Mesendoderm (in vitro differentiated cells): ENCODE results near the gene WDR82.
"Not testable (repeated sequence)": the region's sequence is repeated elsewhere in the genome, so short reads cannot be mapped to it uniquely, and the experiment has no call there.

Experiments
- DNase-seq: peaks from one replicate; pipeline ENCODE4 v3.0.0; 2013
- H2AK5ac ChIP-seq: 2 replicates; pipeline ENCODE4 v1.6.1; 2013; ENCODE audit warnings: low read length, inconsistent platforms
- H2BK120ac ChIP-seq: 2 replicates; pipeline ENCODE4 v1.6.1; 2013; ENCODE audit warnings: low read depth, mild to moderate bottlenecking, low read length, moderate library complexity, mixed read lengths
- H2BK15ac ChIP-seq: replicated peaks from 2 replicates; pipeline ENCODE4 v1.6.1; 2013; ENCODE audit warnings: low read depth, mild to moderate bottlenecking, moderate library complexity
- H2BK5ac ChIP-seq: 2 replicates; pipeline ENCODE4 v1.6.1; 2013; ENCODE audit warnings: low read length, inconsistent platforms
- H3K18ac ChIP-seq: 2 replicates; pipeline ENCODE4 v1.6.1; 2013; ENCODE audit warnings: mild to moderate bottlenecking, low read length, mixed read lengths
- H3K23ac ChIP-seq: one replicate; pipeline ENCODE4 v1.6.1; 2013; ENCODE audit warnings: low read length
- H3K27ac ChIP-seq: 2 replicates; pipeline ENCODE4 v1.5.1; 2013; ENCODE audit warnings: low read depth, mild to moderate bottlenecking, inconsistent platforms, low read length, moderate library complexity
- H3K27me3 ChIP-seq: 2 replicates; pipeline ENCODE4 v1.6.1; 2013; ENCODE audit warnings: low read length, control low read depth, mild to moderate bottlenecking, inconsistent platforms; ENCODE audit not compliant: insufficient read depth, poor library complexity
- H3K36me3 ChIP-seq: 2 replicates; pipeline ENCODE4 v1.6.1; 2013; ENCODE audit warnings: low read length, inconsistent platforms; ENCODE audit not compliant: control insufficient read depth, insufficient read depth
- H3K4ac ChIP-seq: one replicate; pipeline ENCODE4 v1.6.1; 2013; ENCODE audit warnings: low read depth, mild to moderate bottlenecking, low read length, moderate library complexity
- H3K4me1 ChIP-seq: 2 replicates; pipeline ENCODE4 v1.6.1; 2013; ENCODE audit warnings: low read depth, low read length, inconsistent platforms; ENCODE audit not compliant: control insufficient read depth
- H3K4me2 ChIP-seq: 2 replicates; pipeline ENCODE4 v1.6.1; 2013; ENCODE audit warnings: low read length
- H3K4me3 ChIP-seq: 2 replicates; pipeline ENCODE4 v1.5.1; 2013; ENCODE audit warnings: mild to moderate bottlenecking, low read length
- H3K56ac ChIP-seq: one replicate; pipeline ENCODE4 v1.6.1; 2013; ENCODE audit warnings: low read length
- H3K79me1 ChIP-seq: 2 replicates; pipeline ENCODE4 v1.6.1; 2013; ENCODE audit warnings: low read length, inconsistent platforms
- H3K79me2 ChIP-seq: 2 replicates; pipeline ENCODE4 v1.6.1; 2013; ENCODE audit warnings: mild to moderate bottlenecking, low read length; ENCODE audit not compliant: control insufficient read depth, insufficient read depth
- H3K9ac ChIP-seq: 2 replicates; pipeline ENCODE4 v1.6.1; 2013; ENCODE audit warnings: low read length, inconsistent platforms
- H4K5ac ChIP-seq: one replicate; pipeline ENCODE4 v1.6.1; 2013; ENCODE audit warnings: low read length
- H4K8ac ChIP-seq: one replicate; pipeline ENCODE4 v1.6.1; 2013; ENCODE audit warnings: low read depth, mild to moderate bottlenecking, control low read depth, low read length, moderate library complexity
- WGBS: extraction: QIAGEN DNeasy Blood & Tissue Kit; methylation state at CpG from one replicate; pipeline ENCODE4 v1.1.7; 2013; ENCODE audit warnings: low lambda C conversion rate, missing lambda C conversion rate; ENCODE audit not compliant: insufficient coverage; ENCODE audit errors: extremely low coverage; 5-methylcytosine and 5-hydroxymethylcytosine counted together

The WDR82 gene

DNA sequence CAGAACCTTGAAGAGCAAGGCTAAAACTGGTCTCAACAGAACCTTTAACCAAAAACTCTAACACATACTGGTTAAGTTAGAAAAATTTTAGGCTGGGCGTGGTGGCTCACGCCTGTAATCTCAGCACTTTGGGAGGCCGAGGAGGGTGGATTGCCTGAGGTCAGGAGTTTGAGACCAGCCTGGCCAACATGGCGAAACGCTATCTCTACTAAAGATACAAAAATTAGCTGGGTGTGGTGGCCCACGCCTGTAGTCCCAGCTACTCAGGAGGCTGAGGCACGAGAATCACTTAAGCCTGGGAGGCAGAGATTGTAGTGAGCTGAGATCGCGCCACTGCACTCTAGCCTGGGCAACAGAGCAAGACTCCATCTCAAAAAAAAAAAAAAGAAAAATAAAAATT is 6.3 kb downstream of the WDR82 start:
- H2AK5ac ChIP-seq, H3K4me1 ChIP-seq, H3K4me2 ChIP-seq, H3K56ac ChIP-seq, H2BK120ac ChIP-seq, H3K23ac ChIP-seq, H3K9ac ChIP-seq, H3K4ac ChIP-seq, H4K8ac ChIP-seq, H2BK15ac ChIP-seq, H3K4me3 ChIP-seq, H3K27ac ChIP-seq, DNase-seq, H4K5ac ChIP-seq, H3K27me3 ChIP-seq, H2BK5ac ChIP-seq, H3K18ac ChIP-seq: not testable (repeated sequence)
- Histone ChIP-seq H3K79me2 (peaks cover 75% of the 10 kb centered on the region), H3K79me1 (peaks cover 13% of the 10 kb centered on the region), H3K36me3 (peaks cover 11% of the 10 kb centered on the region)
- no CpG with 5 or more reads among the region's 9 CpGs for WGBS

DNA sequence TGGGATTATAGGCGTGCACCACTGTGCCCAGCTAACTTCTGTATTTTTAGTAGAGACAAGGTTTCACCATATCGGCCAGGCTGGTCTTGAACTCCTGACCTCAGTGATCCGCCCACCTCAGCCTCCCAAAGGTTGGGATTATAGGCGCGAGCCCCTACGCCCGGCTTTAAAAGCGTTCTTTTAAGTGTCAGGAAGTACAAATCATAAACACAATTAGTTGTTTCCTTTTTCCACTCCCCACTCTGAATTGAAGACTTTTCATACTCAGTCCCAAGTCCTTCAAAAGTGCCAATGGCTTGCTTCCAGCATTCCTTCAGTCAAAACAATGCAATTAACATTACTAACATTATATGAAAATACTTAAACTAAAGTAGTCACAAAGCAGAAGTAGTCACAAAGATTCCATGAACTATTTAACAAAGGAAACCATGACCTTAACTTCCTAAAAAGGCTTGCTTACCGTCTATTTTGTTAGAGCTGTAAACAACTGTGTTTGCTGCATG is 8.1 kb downstream of the WDR82 start:
- Histone ChIP-seq H4K8ac (no peak overlapping the region), H3K4me2 (no peak overlapping the region), H3K23ac (no peak overlapping the region), H3K4ac (no peak overlapping the region), H3K27me3 (no peaks in the 10 kb centered on the region), H3K18ac (no peak overlapping the region), H3K27ac (no peak overlapping the region), H3K36me3 (peaks cover 15% of the 10 kb centered on the region), H2BK5ac (no peak overlapping the region), H3K79me2 (peaks cover 58% of the 10 kb centered on the region), H2AK5ac (no peak overlapping the region), H3K9ac (no peak overlapping the region), H2BK120ac (no peak overlapping the region), H3K4me1 (no peaks in the 10 kb centered on the region), H2BK15ac (no peak overlapping the region), H3K56ac (no peak overlapping the region), H3K4me3 (no peak overlapping the region), H4K5ac (no peak overlapping the region), H3K79me1 (peaks cover 14% of the 10 kb centered on the region)
- DNase-seq = no peak
- no CpG with 5 or more reads among the region's 9 CpGs for WGBS

DNA sequence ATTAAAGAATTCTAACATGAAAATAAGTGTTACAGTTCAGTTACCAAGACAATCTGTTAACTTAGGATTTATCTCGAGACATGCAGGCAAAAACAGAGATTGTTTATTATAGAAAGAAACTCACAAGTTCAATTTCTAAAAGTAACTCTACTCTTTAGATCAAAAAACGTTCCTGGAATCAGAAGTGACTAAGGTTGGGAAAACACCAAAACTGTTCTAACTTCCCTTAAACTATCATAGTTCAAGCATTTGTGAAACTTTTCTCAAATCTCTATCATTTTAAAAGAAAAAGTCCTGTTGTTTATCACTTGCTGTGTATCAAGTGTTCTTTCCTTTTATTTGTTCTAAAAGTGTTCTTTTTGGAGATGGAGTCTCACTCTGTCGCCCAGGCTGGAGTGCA is 8.7 kb downstream of the WDR82 start:
- Histone ChIP-seq H3K4ac (no peak overlapping the region), H3K27ac (no peak overlapping the region), H3K27me3 (no peaks in the 10 kb centered on the region), H3K36me3 (peaks cover 15% of the 10 kb centered on the region), H2BK15ac (no peak overlapping the region), H3K4me1 (no peaks in the 10 kb centered on the region), H4K8ac (no peak overlapping the region), H2BK5ac (no peak overlapping the region), H3K79me2 (peaks cover 53% of the 10 kb centered on the region), H2BK120ac (no peak overlapping the region), H3K4me2 (no peak overlapping the region), H3K79me1 (peaks cover 14% of the 10 kb centered on the region), H4K5ac (no peak overlapping the region), H3K4me3 (no peak overlapping the region), H3K9ac (no peak overlapping the region), H3K18ac (no peak overlapping the region), H3K56ac (no peak overlapping the region), H3K23ac (no peak overlapping the region), H2AK5ac (no peak overlapping the region)
- no CpG with 5 or more reads among the region's 3 CpGs for WGBS
- DNase-seq = no peak

DNA sequence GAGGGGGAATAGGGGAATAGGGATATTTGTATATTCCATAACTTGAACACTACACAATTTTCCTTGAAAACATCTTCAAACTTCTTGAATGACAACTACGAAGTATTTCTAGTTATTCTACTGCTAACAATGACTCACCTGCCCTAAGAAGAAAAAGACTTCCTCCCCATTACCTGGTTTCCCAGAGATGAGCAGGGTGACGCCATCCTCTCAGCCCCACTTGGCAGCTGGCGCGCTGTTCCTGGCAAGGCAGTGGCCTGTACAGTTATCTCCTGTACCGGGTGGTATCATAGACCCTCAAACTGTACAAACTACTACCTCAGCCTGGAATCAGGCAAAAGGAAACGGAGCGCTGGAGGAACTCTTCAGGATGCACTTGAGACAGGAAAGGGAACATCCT is 10.4 kb downstream of the WDR82 start:
- Histone ChIP-seq H4K8ac (no peak overlapping the region), H2BK15ac (no peak overlapping the region), H3K79me2 (peaks cover 35% of the 10 kb centered on the region), H3K4me2 (no peak overlapping the region), H3K4me1 (no peaks in the 10 kb centered on the region), H4K5ac (no peak overlapping the region), H3K27ac (no peak overlapping the region), H3K23ac (no peak overlapping the region), H3K18ac (no peak overlapping the region), H3K79me1 (peaks cover 19% of the 10 kb centered on the region), H3K56ac (no peak overlapping the region), H3K9ac (no peak overlapping the region), H3K36me3 (peaks cover 16% of the 10 kb centered on the region), H2AK5ac (no peak overlapping the region), H2BK120ac (no peak overlapping the region), H2BK5ac (no peak overlapping the region), H3K4me3 (no peak overlapping the region), H3K4ac (no peak overlapping the region), H3K27me3 (no peaks in the 10 kb centered on the region)
- WGBS = no CpG with 5 or more reads among the region's 7 CpGs
- no peak for DNase-seq

DNA sequence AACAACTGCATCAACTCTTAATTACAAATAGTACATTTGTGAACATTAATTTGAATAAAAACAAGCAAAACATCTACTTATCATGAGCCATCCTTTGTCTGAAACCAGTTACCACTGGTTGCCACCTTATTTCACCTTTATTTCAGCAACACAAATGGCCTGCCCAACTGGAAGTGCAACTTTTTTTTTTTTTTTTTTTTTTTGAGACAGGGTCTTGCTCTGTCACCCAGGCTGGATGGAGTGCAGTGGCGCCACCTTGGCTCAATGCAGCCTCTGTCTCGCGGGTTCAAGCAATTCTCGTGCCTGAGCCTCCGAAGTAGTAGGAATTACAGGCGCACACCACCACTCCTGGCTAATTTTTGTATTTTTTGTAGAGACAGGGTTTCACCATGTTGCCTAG is 13.1 kb downstream of the WDR82 start:
- DNase-seq = no peak
- WGBS = no CpG with 5 or more reads among the region's 6 CpGs
- Histone ChIP-seq H3K56ac (no peak overlapping the region), H3K4me1 (no peaks in the 10 kb centered on the region), H3K79me2 (peaks cover 12% of the 10 kb centered on the region), H3K18ac (no peak overlapping the region), H4K8ac (no peak overlapping the region), H2BK5ac (no peak overlapping the region), H2BK120ac (no peak overlapping the region), H4K5ac (no peak overlapping the region), H3K4ac (no peak overlapping the region), H2AK5ac (no peak overlapping the region), H3K36me3 (peaks cover 11% of the 10 kb centered on the region), H2BK15ac (no peak overlapping the region), H3K9ac (no peak overlapping the region), H3K27me3 (no peaks in the 10 kb centered on the region), H3K23ac (no peak overlapping the region), H3K4me3 (no peak overlapping the region), H3K27ac (no peak overlapping the region), H3K79me1 (peaks cover 13% of the 10 kb centered on the region), H3K4me2 (no peak overlapping the region)

DNA sequence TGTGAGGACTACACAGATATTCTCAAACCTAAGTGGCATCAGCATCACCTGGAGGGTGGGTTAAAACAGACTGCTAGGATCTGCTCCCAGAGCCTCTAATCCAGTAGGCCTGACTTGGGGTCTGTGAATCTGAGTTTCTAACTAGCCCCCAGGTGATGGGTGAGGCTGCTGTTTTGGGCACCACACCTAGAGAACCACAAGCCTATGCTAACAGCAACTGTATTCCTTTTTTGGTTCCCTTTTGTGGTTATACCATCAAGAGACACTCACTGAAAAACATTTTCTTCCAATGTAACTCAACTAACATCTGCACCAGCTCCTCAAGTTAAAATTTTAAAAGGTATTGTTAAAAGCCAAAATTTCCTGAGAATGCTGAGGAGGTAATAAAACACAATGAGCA is 16.0 kb downstream of the WDR82 start:
- no peak for DNase-seq
- Histone ChIP-seq H2AK5ac (no peak overlapping the region), H3K79me1 (peaks cover 9% of the 10 kb centered on the region), H3K79me2 (no peaks in the 10 kb centered on the region), H3K36me3 (peaks cover 18% of the 10 kb centered on the region), H3K23ac (no peak overlapping the region), H3K56ac (no peak overlapping the region), H3K4me1 (no peaks in the 10 kb centered on the region), H3K4me2 (no peak overlapping the region), H3K4ac (no peak overlapping the region), H3K4me3 (no peak overlapping the region), H2BK120ac (no peak overlapping the region), H4K5ac (no peak overlapping the region), H3K27ac (no peak overlapping the region), H4K8ac (no peak overlapping the region), H2BK5ac (no peak overlapping the region), H3K18ac (no peak overlapping the region), H3K27me3 (no peaks in the 10 kb centered on the region), H3K9ac (no peak overlapping the region), H2BK15ac (no peak overlapping the region)
